AG10803 (cell line): ENCODE results near the gene ADAMTS2.
"Not testable (repeated sequence)": the region's sequence is repeated elsewhere in the genome, so short reads cannot be mapped to it uniquely, and the experiment has no call there.

Experiments used
- DNase-seq: peaks from one replicate; pipeline ENCODE4 v3.0.0; 2010; ENCODE audit warnings: low read depth
- H3K4me3 ChIP-seq: 2 replicates; pipeline ENCODE4 v1.5.1; 2011; ENCODE audit warnings: mild to moderate bottlenecking, low read length, control low read depth
- TF ChIP-seq, protein P1 (sequence below): conservative IDR thresholded peaks from 2 replicates; pipeline ENCODE4 v1.5.1; 2011; ENCODE audit warnings: mild to moderate bottlenecking, low read length, control low read depth, inconsistent platforms

Gene ADAMTS2

DNA sequence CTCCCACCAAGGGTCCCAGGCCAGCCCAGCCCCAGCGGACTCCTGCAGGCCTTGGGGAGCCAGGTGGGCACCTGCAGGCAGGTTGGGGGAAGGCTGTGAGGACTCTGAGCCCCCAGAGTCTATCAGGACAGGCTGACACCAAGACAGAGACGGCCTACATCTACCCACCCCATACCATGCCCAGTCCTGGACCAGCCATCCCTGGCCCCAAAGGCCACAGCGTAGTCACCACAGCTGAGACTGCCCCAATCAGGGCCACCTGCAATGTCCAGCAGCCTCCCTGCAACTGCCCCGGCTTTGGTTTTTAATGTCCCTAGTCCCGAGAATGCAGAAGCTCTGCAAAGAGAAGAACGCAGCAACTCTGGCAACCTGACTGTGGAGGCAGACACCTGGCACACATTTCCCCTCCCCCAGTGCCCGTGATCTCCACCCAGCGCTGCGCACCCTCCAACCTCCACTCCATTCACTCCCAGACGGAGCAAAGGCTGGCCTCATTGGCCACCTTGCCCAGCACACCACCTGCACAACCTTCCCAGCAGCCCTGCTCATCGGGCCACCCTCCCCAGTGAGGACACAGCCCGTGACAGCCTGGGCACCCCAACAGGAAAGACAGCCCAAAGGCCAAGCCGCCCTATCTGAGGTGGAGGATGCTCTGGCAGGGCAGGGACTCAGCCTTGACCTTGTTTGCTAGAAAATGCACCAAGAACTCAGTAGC lies 14.9 kb downstream of the ADAMTS2 start:
- TF ChIP-seq, protein P1, sequence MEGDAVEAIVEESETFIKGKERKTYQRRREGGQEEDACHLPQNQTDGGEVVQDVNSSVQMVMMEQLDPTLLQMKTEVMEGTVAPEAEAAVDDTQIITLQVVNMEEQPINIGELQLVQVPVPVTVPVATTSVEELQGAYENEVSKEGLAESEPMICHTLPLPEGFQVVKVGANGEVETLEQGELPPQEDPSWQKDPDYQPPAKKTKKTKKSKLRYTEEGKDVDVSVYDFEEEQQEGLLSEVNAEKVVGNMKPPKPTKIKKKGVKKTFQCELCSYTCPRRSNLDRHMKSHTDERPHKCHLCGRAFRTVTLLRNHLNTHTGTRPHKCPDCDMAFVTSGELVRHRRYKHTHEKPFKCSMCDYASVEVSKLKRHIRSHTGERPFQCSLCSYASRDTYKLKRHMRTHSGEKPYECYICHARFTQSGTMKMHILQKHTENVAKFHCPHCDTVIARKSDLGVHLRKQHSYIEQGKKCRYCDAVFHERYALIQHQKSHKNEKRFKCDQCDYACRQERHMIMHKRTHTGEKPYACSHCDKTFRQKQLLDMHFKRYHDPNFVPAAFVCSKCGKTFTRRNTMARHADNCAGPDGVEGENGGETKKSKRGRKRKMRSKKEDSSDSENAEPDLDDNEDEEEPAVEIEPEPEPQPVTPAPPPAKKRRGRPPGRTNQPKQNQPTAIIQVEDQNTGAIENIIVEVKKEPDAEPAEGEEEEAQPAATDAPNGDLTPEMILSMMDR: no peak
- no peak for DNase-seq

DNA sequence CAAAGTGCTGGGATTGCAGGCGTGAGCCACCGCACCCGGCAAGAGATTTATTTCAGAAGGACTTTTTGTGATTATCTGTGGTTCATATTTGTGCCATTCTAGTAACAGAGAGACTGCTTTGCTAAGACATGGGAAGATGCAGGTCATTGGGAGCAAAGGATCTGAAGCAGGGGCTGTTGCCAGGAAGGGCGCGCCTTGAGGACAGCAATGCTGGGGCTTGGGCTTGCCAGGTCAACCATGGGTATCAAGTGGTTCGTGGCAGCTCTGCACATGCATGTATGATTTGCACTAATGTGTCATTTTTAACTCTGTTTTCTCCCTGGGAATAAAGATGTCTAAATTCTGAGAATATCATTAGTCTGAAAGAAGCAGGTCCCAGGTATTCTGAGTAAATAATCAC lies 17.0 kb downstream of the ADAMTS2 start:
- H3K4me3 ChIP-seq: no peak overlapping the region
- TF ChIP-seq, protein P1: no peak
- DNase-seq: no peak

More for the DNA sequence above, 14.9 kb downstream of the ADAMTS2 start:
- H3K4me3 ChIP-seq: no peak overlapping the region

DNA sequence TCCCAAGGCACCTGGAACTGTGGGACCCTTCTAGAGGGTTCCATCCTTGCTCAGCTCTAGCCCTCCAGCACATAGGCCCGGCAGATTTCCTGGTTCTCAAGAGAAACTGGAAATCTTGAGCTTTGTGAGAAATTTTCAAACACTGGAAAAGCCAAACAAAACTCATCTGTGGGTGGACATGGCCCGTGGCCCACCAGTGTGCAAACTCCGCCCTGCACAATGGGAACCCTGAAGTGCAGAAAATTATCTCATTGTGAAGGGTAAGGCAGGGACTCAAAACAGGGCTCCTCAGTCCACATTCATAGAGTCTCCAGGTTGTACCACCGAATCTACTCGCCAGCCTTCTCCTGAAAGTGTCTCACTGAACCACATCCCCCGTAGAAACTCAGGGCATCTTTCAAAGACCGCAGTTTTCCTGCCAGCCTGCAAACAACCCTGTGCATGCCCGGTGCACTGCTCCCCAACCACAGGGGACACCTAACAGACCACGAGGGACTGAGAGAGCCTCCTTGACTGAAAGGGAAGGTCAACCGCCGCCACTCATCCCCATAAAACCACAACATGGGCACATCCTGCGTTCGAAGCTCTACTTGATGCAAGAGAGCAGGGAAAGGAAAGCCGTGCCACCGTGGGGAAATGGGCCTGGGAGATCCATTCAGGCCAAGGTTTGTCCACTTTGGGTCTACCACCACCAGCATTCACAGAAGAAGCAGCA lies 18.1 kb downstream of the ADAMTS2 start:
- DNase-seq: no peak
- no peak overlapping the region for H3K4me3 ChIP-seq
- TF ChIP-seq, protein P1: no peak

DNA sequence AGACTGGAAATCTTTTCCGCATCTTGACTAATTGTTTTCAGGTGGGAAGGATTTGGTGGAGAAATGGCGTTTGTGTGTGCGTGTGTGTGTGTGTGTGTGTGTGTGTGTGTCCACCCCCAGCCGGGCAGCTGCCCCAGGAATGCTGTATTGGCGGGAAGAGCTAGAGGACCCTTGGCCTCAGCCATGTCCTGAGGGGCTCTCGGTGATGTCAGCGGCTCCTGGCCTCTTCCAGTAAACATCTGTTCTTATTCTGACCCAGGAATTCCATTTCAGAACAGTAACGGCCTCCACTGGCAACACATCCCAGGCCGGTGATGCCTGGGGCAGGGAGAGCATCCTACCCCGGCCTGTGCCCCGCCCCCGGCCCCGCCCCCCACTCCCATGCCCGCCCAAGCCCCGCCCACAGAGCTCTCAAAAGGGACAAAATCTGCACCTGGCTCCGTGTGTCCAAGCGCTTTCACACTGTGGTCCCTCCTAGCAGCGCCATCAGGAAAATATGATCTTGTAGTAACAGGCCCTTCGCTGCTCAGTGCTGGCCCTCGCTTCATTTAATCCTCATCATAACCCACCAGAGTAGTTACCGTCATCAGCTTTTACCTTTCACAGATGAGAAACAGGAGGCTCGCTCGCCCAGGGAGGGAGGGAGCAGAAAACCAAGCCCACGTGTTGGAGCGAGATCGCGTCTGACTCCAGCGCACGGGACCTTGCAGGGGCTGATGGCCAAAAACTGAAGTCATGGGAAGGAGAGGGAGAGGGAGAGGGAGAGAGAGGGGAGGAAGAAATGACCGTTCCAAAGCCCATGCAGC lies 18.9 kb downstream of the ADAMTS2 start:
- peak; percentile 95 for DNase-seq
- TF ChIP-seq, protein P1: no peak
- no peak overlapping the region; the same call in 1 of the 2 replicates for H3K4me3 ChIP-seq

DNA sequence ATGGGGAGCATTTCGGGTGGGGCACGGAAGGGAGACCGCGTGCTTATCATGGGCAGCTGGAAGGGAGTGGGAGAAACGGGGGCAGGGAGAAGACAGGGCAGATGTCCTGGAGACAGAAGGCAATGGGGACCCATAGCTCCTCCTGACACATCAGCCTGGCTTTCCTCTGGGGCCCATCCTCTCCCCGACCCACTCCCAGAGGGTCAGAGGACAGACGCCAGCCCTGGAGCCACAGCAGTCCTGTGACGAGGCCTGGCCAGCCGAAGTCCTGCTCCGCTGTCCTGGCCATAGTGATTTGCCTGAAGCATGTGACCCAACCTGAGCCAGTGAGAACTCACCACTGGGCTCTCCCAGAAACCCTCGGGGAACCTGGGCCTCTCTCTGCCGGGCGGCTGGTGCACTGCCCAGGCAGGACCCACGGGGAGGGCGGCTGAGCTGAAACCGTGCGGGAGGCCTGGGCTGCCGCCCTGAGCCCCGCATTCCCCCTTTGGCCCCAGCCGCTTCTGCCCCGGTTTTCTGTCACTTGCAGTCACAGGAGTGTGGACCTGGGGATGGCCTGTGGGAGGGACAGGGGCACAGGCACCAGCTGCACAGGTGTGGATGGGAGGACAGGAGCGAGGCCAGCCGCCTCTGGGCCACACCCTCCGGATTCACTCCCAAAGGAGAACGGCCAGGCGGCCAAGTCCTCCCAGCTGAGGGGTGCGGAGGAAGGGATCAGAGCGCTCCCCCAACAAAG lies 19.8 kb downstream of the ADAMTS2 start:
- TF ChIP-seq, protein P1: no peak
- H3K4me3 ChIP-seq: no peak overlapping the region
- no peak for DNase-seq

DNA sequence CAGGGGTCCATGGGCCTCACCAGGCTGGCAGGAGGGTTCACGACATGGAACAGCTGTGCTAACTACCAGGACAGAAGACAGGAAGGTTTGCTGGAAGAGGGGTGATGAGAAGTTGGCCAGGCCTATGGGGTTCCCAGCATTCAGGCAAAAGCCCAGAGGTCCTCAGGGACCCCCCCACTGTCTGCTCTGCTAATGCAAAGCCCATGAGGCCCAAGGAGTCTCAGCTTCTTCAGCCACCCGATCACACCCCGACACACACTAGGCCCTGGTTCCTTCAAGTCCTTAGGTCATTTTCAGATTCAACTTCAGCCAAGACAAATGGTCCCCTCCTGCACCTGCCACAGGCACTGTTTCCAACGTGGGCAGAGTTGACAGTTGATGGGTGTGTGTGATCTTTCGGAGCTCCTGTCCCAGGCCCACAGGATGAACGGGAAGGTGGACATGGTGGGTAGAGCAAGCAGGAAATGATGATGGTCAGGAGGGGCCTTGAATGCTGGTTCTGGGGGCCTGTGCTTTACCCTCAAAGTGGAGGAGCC lies 20.4 kb downstream of the ADAMTS2 start:
- TF ChIP-seq, protein P1: no peak
- H3K4me3 ChIP-seq: no peak overlapping the region
- DNase-seq: no peak

DNA sequence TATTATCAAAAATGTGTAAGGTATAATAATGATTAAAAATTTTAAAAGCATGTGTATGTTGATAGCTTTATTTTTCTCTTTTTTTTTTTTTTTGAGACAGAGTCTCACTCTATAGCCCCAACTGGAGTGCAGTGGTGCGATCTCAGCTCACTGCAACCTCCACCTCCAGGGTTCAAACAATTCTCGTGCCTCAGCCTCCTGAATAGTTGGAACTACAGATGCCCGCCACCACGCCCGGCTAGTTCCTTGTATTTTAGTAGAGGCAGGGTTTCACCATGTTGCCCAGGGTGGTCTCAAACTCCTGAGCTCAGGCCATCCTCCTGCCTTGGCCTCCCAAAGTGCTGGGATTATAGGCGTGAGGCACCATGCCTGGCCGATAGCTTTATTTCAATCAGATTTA lies 20.9 kb downstream of the ADAMTS2 start:
- not testable (repeated sequence) for H3K4me3 ChIP-seq, DNase-seq
